DMS 273 treated with DMSO at 0.1 percent for 48 hours (cell line): ENCODE results near the gene CD6.
"Not testable (repeated sequence)": the region's sequence is repeated elsewhere in the genome, so short reads cannot be mapped to it uniquely, and the experiment has no call there.

ENCODE experiments used
- DNase-seq: peaks from one replicate; lab custom pipeline; 2025; lab: John Stamatoyannopoulos, UW

CD6 gene

GRCh38 chr11:61056571-61056970 is 85.1 kb downstream of the CD6 start:
- DNase-seq = no peak

GRCh38 chr11:61056981-61057380 is 85.5 kb downstream of the CD6 start:
- DNase-seq = no peak

- DNase-seq = no peak
These were observed 86.1 kb downstream of the CD6 start for GRCh38 chr11:61057615-61058014.

- DNase-seq = no peak
These were observed 87.2 kb downstream of the CD6 start for GRCh38 chr11:61058583-61059259.

- no peak for DNase-seq
These were observed 87.8 kb downstream of the CD6 start for GRCh38 chr11:61059260-61059752.

GRCh38 chr11:61061081-61061826 is 89.8 kb downstream of the CD6 start:
- DNase-seq = no peak

GRCh38 chr11:61062181-61062930 is 90.9 kb downstream of the CD6 start:
- DNase-seq = no peak

- not testable (repeated sequence) for DNase-seq
These were observed 93.8 kb downstream of the CD6 start for GRCh38 chr11:61065236-61065635.

GRCh38 chr11:61065955-61066638 is 94.6 kb downstream of the CD6 start:
- no peak for DNase-seq

- no peak for DNase-seq
These were observed 95.2 kb downstream of the CD6 start for GRCh38 chr11:61066645-61067044.

GRCh38 chr11:61067782-61068446 is 96.4 kb downstream of the CD6 start:
- DNase-seq = peak; percentile 30

GRCh38 chr11:61068581-61068980 is 97.1 kb downstream of the CD6 start:
- DNase-seq = no peak

- no peak for DNase-seq
These were observed 97.9 kb downstream of the CD6 start for GRCh38 chr11:61069427-61069826.
